G401.6 (cell line): Measurements from ENCODE around the gene GXYLT1.
"Not testable (repeated sequence)": the region's sequence is repeated elsewhere in the genome, so short reads cannot be mapped to it uniquely, and the experiment has no call there.

ENCODE experiments used
- FAIRE-seq: peaks from 2 replicates; lab custom pipeline; 2012; peaks lifted over from hg19 to GRCh38; lab: Jason Lieb, UNC

The GXYLT1 gene

DNA sequence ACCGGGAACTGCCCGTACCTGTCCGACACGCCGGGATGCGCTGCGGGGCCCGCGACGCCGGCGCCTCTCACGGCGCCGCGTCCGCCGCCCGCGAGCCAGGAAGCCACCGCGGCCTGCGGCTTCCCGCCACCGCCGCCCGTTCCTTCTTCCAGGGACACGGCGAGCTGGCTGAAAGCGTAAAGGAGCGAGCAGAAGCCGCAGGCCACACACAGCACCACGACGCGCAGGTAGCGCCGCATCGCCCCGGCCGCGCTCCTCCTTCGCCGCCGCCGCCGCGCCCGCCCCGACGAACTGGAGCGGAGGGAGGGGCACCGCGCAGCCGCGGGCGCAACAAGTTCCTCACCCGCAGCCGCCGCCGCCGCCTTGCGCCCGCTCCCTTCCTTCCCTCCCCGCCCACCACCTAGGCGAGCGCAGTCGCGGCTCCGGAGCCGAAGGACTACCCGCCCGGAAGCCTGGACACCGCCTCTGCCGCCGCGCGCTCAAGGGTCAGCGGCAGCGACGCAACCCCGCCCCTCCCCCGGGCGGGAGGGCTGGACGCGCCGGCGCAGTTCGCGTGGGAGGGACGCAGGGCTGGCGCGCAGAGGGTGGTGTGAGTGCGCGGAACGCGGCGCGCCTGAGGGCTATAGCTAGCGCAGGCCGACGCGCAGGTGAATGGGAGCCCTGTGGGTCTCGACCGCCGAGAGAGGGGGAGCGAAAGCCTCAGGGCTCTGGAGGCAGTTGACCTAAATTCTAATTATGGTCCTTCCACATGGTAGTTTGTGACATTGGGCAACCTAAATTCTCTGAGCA, at the start of gene GXYLT1:
TSS of gene GXYLT1 (minus strand) at position 467 of the 789 bp plus-strand sequence. CDS start at position 239, 228 bp downstream.
- no peak for FAIRE-seq

DNA sequence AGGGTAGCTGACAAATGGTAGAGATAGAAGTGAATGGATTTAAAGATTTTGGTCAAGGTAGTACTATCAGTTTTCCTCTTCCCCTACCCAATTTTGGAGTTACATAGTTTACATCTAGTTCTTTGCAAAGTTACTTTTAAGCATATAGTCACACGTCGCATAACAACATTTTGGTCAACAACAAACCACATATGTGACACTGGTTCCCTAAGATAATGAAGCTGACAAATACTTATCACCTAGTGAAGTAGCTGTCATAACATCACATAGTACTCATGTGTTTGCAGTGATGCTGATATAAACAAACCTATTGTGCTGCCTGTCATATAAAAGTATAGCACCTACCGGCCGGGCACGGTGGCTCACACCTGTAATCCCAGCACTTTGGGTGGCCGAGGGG, 48.0 kb upstream of the GXYLT1 start:
- no peak for FAIRE-seq

GRCh38 chr12:42192258-42192657, 47.6 kb upstream of the GXYLT1 start:
- FAIRE-seq, result no peak

- peak; percentile 77 for FAIRE-seq
Observed at GRCh38 chr12:42190376-42190775, 45.7 kb upstream of the GXYLT1 start.

DNA sequence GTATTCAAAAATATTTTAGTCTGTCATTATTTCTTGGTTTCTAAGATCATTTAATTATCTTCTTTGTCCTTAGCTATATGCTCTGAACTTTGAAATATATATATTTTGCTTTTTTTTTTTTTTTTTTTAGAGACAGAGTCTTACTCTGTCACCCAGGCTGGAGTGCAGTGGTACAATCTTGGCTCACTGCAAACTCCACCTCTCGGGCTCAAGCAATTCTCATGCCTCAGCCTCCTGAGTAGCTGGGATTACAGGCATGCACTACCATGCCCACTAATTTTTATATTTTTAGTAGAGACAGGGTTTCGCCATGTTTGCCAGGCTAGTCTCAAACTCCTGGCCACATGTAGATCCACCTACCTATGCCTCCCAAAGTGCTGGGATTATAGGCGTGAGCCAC, 43.6 kb upstream of the GXYLT1 start:
- not testable (repeated sequence) for FAIRE-seq

GRCh38 chr12:42187799-42188198, 43.1 kb upstream of the GXYLT1 start:
- no peak for FAIRE-seq

- no peak for FAIRE-seq
Observed at GRCh38 chr12:42186793-42187192, 42.1 kb upstream of the GXYLT1 start.

DNA sequence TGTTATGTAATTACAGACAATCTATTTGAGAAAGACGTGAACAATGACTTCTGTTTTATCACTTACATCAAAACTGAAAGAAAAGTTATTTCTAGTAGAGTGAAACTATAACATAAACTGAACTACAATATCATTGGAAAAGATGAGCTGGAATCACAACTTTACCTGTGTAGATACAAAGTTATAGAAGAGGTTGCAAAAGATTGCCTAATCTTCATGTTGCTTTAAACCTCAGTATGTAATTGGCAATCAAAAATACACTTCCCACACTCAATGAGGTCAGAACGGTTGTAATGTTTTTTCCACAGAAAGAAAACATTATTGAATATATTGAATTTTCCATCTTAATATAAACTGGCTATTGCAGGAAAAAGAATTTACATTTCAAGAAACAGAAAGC, 37.7 kb upstream of the GXYLT1 start:
- FAIRE-seq, result no peak

- FAIRE-seq, result no peak
Observed at GRCh38 chr12:42180990-42181596, 36.4 kb upstream of the GXYLT1 start.

DNA sequence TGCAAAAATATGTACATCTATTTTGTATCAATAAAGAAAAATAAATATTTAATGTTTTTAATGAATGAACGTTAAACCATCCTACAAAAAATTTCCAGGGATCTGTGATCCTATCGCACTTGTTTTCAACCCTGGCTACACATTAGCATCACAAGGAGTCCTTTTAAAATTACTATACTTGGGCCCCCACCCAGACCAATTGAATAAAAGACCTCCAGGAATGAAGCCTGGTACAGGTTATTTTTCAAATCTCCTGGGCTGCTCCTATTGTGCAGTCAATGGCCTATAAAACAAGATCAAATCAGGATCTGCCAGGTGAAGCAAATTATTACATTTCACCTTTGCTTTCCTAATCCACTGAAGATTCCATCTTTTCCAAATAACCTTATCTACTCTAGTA, 33.4 kb upstream of the GXYLT1 start:
- no peak for FAIRE-seq

DNA sequence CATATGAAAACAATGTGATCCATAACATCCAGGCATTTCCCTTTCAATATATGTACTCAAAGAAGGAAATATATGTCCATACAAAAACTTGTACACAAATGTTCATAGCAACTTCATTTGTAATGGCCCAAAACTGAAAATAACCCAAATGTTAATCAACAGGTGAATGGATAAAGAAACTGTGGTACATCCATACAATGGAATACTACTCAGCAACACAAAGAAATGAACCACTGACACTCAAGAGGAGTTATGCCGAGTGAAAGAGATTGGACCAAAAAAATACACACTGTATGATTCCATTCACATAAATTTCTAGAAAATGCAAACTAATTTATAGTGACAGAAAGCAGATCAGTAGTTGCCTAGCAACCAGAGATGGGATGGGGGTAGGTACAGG, 30.3 kb upstream of the GXYLT1 start:
- FAIRE-seq, result no peak

- FAIRE-seq, result no peak
Observed at GRCh38 chr12:42173961-42174521, 29.4 kb upstream of the GXYLT1 start.

DNA sequence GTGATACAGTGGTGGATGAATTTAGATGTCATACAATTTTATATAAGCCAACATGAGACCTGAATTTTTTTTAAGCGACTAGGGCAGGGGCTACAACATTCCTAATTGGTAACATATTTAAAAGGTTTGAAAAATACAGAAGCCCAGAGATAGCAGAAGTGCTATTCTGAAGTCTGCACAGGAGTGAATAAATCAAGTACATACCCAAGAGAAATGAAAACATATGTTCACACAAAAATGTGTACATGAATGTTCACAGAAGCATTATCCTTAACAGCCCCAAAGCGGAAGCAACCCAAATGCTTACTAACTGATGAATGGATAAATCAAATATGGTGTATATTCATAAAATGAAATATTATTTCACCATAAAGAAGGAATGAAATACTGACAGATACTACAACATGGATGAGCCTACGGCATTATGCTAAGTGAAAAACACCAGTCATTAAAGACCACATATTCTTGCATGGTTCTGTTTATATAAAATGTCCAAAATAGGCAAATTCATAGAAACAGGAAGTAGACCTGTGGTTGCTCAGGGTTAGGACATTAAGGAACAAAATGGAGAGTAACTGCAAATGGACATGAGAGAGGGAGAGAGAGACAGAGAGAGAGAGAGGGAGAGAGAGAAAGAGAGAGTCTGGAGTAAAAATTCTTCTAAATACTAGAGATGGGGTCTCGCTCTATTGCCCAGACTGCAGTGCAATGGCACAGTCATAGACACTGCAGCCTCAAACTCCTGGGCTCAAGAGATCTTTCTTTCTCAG, 28.0 kb upstream of the GXYLT1 start:
- no peak for FAIRE-seq

- FAIRE-seq, result no peak
Observed at GRCh38 chr12:42167711-42168110, 23.0 kb upstream of the GXYLT1 start.

DNA sequence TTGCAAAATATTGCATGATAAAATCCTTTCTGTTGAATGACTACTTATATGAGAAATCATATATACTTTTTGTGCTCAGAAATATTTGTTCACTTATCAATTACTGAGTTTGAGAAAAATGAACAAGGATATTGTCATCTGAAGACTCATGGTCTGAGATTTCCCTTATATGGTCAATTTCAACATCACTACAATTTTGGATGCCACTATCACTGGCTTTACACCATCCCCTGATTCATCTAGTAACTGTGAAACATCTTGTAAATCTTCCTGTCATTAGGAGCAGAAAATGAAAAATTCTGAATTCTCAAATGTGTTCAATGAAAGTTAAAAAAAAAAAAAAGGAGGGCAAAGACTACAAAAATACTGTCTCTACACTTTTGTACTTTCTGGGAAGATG, 21.8 kb upstream of the GXYLT1 start:
- no peak for FAIRE-seq

- FAIRE-seq, result no peak
Observed at GRCh38 chr12:42163913-42164312, 19.2 kb upstream of the GXYLT1 start.

- FAIRE-seq, result no peak
Observed at GRCh38 chr12:42162965-42163364, 18.3 kb upstream of the GXYLT1 start.

DNA sequence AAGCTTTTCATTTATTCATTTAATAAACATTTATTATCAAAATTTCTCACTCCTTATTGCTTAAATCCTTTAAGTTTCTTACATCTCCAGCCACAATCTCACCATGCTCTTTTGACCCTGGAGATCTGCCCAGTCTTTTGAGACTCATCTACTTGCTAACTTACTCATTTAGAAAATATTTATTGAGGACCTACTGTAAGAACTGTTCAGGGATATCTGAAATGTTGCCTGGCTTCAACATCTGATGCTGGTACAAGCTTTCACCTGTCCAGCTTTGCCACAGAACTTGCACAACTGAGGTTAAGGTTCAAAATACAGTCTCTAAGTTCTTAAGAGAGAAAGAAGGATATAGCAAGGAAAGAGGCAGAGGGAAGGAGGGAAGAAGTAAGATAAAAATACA, 17.5 kb upstream of the GXYLT1 start:
- FAIRE-seq, result no peak

GRCh38 chr12:42161529-42161928, 16.9 kb upstream of the GXYLT1 start:
- FAIRE-seq, result no peak

DNA sequence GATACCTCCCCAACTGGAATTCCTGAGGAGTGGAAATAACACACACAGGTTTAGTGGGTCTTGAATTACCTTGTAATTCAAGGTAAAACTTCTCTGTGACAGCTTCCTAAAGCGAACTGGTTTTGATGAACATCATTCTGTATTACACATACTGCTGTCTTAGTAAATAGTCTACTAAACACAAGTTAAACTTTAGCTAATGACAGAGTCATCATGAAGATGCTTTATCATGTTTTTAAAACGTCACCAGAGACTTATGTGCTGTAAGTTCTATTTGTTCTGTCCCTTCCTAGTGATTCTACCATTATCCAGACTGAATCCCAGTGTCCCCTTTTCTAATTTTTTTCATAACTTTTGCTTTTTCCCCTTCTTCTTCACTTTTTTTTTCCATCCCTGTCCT, 11.6 kb upstream of the GXYLT1 start:
- no peak for FAIRE-seq

DNA sequence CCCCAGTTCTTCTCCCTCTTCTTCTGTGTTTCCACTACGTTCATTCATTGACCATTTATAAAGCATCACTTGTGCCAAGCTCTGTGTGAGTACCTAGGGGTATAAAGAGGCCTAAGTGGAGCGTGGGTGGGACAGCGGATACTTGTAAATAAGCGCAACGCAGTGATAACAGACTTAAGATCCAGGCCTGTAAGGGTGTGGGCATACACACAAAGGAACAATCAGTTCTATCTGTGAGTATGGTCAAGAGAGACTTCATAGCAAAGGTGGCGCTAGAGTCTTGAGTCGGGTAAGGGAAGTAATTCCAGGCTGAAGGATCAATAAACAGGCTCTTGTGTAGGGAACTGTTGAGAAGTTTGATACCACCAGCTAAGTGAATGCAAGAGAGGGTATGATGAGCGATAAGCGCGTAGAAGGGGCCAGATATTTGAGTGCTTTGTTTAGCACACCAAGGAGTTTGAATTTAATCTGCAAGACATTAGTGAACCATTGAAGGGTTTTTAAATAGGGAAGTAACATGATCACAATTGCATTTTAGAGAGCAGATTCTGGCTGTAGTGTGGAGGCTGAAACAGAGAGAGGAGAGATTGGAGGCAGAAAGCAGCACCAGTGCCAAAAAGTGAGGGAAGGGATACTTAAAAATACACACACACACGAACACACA, 1.0 kb upstream of the GXYLT1 start:
- no peak for FAIRE-seq

DNA sequence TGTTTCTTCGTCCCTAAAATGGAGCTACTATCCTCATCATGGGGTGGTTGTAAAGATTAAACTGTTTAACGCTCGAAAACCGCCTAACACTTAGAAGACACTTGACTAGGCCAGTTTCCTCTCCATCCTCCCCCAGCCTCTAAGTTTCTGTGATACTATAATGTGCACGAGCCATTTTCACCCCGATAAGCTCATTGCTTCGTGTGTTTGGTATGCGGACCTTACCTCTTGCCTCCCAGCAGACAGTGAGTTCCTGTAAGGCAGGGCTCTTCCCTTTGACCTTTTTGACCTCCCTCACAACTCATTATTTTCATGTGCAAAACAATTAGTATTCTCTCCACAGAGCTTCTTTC, 499 bp upstream of the GXYLT1 start:
- no peak for FAIRE-seq

GRCh38 chr12:42144158-42144407, 591 bp downstream of the GXYLT1 start:
- FAIRE-seq, result no peak
